Ammon's horn (tissue), 1 donor: ENCODE measurements around the gene GGT1.
"Not testable (repeated sequence)": the region's sequence is repeated elsewhere in the genome, so short reads cannot be mapped to it uniquely, and the experiment has no call there.

Experiments
- DNase-seq: peaks from one replicate; pipeline ENCODE4 v3.0.0-alpha.2; 2016; ENCODE audit warnings: low spot score

Gene GGT1

DNA sequence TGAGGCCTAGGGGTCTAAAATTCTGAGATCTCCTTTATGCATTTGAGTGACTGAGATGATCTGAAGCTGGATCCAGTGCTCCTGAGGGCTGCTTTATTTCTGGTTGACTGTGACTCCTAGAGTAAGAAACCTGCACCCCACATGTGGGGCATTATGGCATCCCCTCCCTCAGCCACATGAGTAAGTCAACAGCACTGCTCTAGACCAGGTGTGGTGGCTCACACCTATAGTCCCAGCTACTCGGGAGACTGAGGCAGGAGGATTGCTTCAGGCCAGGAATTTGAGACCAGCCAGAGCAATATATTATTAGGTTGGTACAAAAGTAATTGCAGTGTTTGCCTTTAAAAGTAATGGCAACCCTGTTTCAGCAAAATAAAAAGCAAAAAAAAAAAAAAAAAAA, 39.3 kb downstream of the GGT1 start:
- not testable (repeated sequence) for DNase-seq

DNA sequence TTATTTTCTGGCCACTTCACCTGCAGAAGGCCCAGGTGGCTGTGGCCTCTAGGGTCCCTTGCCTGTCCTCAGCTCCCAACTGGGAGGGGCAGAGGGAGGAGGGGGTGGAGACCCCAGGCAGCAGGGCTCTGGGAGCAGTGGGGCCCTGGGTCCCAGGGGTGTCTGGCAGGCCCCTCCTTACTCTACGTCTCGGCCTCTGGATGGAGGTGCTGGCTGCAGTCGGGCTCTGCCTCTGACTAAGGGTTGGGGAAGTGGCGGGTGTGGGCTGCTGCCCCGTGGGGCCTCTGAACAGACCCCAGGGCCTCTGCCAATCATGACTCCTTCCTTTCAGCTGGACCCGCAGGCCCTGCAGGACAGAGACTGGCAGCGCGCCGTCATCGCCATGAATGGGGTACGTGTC, 41.4 kb downstream of the GGT1 start:
- DNase-seq = not testable (repeated sequence)

DNA sequence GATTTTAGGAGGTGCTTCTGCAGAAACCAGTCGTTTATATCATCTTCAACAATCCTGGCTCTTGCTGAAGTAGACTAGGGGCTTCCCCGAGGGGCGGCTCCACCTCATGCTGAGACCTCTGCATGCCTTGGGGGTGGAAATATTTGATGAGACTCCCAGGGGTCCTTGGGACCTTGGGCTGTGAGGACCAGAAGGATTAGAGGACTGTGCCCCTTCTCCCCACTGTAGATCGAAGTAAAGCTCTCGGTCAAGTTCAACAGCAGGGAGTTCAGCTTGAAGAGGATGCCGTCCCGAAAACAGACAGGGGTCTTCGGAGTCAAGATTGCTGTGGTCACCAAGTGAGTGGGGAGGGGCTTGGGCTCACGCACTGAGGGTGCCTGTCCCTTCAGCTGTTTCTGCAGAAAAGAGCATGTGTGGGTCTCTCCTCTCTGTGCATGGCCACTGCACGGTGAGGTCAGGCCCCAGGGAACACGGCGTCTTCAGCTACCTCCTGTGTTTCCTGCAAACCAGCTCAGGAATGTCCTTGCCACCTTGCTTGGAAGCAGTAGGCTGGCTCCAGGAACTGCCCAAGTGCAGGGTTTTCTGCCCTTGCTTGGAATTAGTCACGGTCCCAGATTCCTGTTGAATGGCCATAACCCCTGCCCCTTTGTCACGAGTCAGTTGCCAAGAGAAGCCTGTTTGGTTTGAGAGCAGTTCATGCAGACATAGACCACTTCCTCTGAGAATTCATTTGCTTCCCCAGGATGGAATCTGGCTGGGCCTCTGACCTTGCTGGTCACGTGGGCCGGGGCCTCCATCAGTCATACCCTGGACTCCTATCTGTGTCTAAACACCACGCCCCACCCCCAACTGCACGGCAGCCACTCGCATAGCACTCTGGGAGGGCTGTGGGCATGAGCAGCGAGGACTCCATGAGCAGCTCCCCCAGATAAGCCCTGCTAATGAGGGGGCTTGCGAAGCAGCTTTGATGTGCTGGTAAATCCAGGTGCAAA, 42.7 kb downstream of the GGT1 start:
- not testable (repeated sequence) for DNase-seq

DNA sequence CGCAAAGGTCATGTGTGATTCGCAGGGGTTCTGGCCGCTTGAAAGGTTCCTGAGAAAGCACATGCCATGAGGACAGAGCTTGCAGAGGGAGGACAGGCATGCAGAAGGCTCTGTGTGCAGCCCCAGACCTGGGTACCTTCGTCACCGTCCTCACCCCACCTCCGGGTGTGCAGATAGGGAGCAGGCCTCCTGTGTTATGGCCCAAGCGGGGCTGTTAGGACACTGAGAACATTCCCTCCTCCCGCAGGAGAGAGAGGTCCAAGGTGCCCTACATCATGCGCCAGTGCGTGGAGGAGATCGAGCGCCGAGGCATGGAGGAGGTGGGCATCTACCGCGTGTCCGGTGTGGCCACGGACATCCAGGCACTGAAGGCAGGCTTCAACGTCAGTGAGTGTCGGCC, 43.8 kb downstream of the GGT1 start:
- DNase-seq = not testable (repeated sequence)

DNA sequence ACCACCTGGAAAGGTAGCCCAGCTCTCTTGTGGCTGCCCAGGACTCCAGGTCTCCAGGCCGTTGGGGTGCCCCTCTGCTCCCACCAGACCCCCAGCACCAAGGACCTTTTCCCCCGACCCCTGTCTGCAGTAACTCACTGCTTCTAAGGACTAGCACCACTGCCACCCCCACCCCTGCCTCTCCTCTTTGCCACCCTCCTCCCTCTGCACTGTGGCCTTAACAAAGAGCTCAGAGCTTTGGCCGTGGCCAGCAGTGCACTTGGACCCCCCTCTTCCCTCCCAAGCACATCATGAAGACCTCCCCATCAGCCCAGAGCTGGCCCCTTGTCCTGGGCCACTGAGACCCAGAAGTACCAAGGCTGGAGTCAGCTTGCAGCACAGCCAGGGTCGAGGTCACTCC, 46.4 kb downstream of the GGT1 start:
- DNase-seq = not testable (repeated sequence)

DNA sequence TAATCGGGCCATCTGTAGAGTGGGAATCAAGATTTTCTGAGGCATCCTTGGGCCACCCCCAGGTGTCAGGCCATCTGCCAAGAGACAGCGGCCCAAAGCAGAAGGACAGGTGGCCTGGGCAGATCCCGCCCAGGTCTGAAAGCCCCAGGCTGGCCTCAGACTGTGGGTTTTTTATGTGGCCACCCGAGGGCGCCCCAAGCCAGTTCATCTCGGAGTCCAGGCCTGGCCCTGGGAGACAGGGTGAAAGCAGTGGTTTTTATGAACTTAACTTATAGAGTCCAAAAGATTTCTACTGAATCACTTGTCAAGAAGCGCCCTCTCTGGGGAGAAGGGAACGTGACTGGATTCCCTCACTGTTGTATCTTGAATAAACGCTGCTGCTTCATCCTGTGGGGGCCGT, 47.9 kb downstream of the GGT1 start:
- DNase-seq = not testable (repeated sequence)

DNA sequence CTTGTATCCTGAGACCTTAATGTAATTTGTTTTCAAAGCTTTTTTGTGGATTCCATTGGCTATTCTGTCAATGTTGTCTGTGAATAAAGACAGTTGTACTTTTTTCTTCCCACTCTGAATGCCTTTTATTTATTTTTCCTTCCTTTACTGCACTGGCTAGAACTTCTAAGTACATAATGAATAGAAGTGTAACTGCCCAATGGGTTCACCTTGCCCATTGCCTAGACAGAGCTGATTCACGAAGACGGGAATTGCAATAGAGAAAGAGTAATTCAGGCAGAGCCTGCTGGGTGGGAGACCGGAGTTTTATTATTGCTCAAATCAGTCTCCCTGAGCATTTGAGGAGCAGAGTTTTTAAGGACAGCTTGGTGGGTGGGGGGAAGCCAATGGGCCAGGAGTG, 62.4 kb downstream of the GGT1 start:
- DNase-seq = not testable (repeated sequence)

DNA sequence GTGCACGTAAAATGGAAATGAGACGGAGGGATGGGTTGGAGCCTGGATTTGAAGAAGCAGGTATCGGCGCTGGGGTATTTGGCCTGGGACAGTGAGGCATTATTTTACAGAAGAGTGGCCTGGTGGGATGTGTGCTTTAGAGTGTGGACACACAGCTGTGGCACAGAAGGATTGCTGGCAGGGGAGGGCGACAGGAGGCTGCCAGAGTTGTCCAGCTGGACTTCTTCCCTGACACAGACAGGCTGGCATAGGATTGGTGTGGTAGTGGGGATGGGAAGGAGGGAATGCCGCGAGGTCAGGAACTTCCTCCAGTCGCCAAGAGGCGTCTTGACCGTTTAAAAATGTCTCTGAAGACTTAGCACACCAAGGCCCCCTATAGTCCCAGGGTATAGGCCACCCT, 64.9 kb downstream of the GGT1 start:
- DNase-seq = not testable (repeated sequence)

DNA sequence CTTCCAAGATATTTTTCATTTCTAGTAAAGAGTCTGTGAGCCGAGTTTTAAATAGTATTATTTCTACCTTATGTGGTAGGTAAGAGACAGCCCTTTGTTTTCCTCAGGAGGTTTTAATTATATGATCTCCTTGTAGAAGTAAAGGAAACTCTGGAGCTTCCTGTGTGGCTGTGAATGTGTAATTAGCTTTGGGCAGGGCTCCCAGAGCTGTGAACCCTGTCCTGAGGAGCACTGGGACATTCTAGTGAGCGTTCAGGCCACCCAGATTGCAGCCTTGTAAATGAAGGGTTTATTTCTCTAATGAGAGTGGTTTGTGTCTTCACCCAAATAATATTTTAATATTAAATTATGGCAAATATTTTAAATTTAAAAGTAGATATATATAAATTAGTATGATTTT, 69.5 kb downstream of the GGT1 start:
- DNase-seq = not testable (repeated sequence)
